ENCODE measurements around the gene ARHGAP28.

The ARHGAP28 gene

GRCh38 chr18:6876641-6877041, 147.1 kb downstream of the ARHGAP28 start:
- no peak overlapping the region for H3K4ac ChIP-seq (ENCODE audit: low read depth, low read length)
- H3K23ac ChIP-seq (ENCODE audit: low read length) = no peak overlapping the region
- peaks cover 5 to 7% of the 10 kb centered on the region in 2 experiments for H3K4me1 ChIP-seq (ENCODE audit: control insufficient read depth in 1 of 2, insufficient read depth in 2 of 2, low read length in 2 of 2)
- H3K18ac ChIP-seq (ENCODE audit: low read length) = no peak overlapping the region
- no peak overlapping the region for H2AK5ac ChIP-seq (ENCODE audit: low read length)
- no peak overlapping the region for H3K4me3 ChIP-seq (ENCODE audit: low read depth, low read length)
- H4K91ac ChIP-seq (ENCODE audit: low read depth, low read length) = no peak overlapping the region
- H3K79me2 ChIP-seq (ENCODE audit: control insufficient read depth, insufficient read depth, low read length, poor library complexity) = no peaks in the 10 kb centered on the region
- no peak overlapping the region for H3K9ac ChIP-seq (ENCODE audit: low read length)
- no peak overlapping the region for H4K12ac ChIP-seq (ENCODE audit: low read depth, low read length)
- no peak overlapping the region for H2BK120ac ChIP-seq (ENCODE audit: insufficient read depth, low read length, poor library complexity)
- H4K8ac ChIP-seq (ENCODE audit: low read depth, low read length) = no peak overlapping the region
- no peak overlapping the region for H3K27ac ChIP-seq (ENCODE audit: low read depth, low read length)
- H2AFZ ChIP-seq (ENCODE audit: insufficient read depth, low read length, poor library complexity) = no peak overlapping the region
- no peaks in the 10 kb centered on the region for H3K27me3 ChIP-seq (ENCODE audit: insufficient read depth, low read length)
- peaks cover 2% of the 10 kb centered on the region for H3K79me1 ChIP-seq (ENCODE audit: low read length)
- H3K9me3 ChIP-seq (ENCODE audit: insufficient read depth, low read depth, low read length) = no peaks in the 10 kb centered on the region
- H3K36me3 ChIP-seq (ENCODE audit: control insufficient read depth in 1 of 2, insufficient read depth in 2 of 2, low read length in 2 of 2) = peaks cover 6 to 8% of the 10 kb centered on the region in 2 experiments
- no peak overlapping the region for H3K14ac ChIP-seq (ENCODE audit: low read length)
- no peak overlapping the region for H2BK12ac ChIP-seq (ENCODE audit: low read length)
- no CpG with 5 or more reads among the region's 2 CpGs for WGBS (ENCODE audit: extremely low coverage, insufficient coverage, insufficient read length)
- no peak for DNase-seq
- H3K4me2 ChIP-seq (ENCODE audit: low read length) = no peak overlapping the region
- no peak overlapping the region for H2BK5ac ChIP-seq (ENCODE audit: low read depth, low read length, poor library complexity)

GRCh38 chr18:6877288-6877687, 147.8 kb downstream of the ARHGAP28 start:
- Histone ChIP-seq H3K27ac (ENCODE audit: low read depth, low read length) (no peak overlapping the region), H4K12ac (ENCODE audit: low read depth, low read length) (no peak overlapping the region), H2AK5ac (ENCODE audit: low read length) (no peak overlapping the region), H3K9me3 (ENCODE audit: insufficient read depth, low read depth, low read length) (no peaks in the 10 kb centered on the region), H2BK5ac (ENCODE audit: low read depth, low read length, poor library complexity) (no peak overlapping the region), H3K14ac (ENCODE audit: low read length) (no peak overlapping the region), H3K4me3 (ENCODE audit: low read depth, low read length) (no peak overlapping the region), H2BK120ac (ENCODE audit: insufficient read depth, low read length, poor library complexity) (no peak overlapping the region), H3K36me3 (ENCODE audit: control insufficient read depth in 1 of 2, insufficient read depth in 2 of 2, low read length in 2 of 2) (peaks cover 4 to 6% of the 10 kb centered on the region in 2 experiments), H3K4me1 (ENCODE audit: control insufficient read depth in 1 of 2, insufficient read depth in 2 of 2, low read length in 2 of 2) (peaks cover 5 to 7% of the 10 kb centered on the region in 2 experiments), H2BK12ac (ENCODE audit: low read length) (no peak overlapping the region), H3K4ac (ENCODE audit: low read depth, low read length) (no peak overlapping the region), H2AFZ (ENCODE audit: insufficient read depth, low read length, poor library complexity) (no peak overlapping the region), H3K79me1 (ENCODE audit: low read length) (peaks cover 2% of the 10 kb centered on the region), H3K4me2 (ENCODE audit: low read length) (no peak overlapping the region), H4K91ac (ENCODE audit: low read depth, low read length) (no peak overlapping the region), H3K18ac (ENCODE audit: low read length) (no peak overlapping the region), H3K23ac (ENCODE audit: low read length) (no peak overlapping the region), H3K9ac (ENCODE audit: low read length) (no peak overlapping the region), H3K79me2 (ENCODE audit: control insufficient read depth, insufficient read depth, low read length, poor library complexity) (no peaks in the 10 kb centered on the region), H3K27me3 (ENCODE audit: insufficient read depth, low read length) (no peaks in the 10 kb centered on the region), H4K8ac (ENCODE audit: low read depth, low read length) (no peak overlapping the region)
- no peak for DNase-seq
- WGBS (ENCODE audit: extremely low coverage, insufficient coverage, insufficient read length) = no CpG with 5 or more reads among the region's 14 CpGs

GRCh38 chr18:6878556-6879297, 149.2 kb downstream of the ARHGAP28 start:
- H3K9me3 ChIP-seq (ENCODE audit: insufficient read depth, low read depth, low read length) = no peaks in the 10 kb centered on the region
- no CpG with 5 or more reads among the region's 11 CpGs for WGBS (ENCODE audit: extremely low coverage, insufficient coverage, insufficient read length)
- H3K23ac ChIP-seq (ENCODE audit: low read length) = no peak overlapping the region
- no peak overlapping the region for H2BK5ac ChIP-seq (ENCODE audit: low read depth, low read length, poor library complexity)
- peaks cover 2% of the 10 kb centered on the region for H3K79me1 ChIP-seq (ENCODE audit: low read length)
- H3K36me3 ChIP-seq (ENCODE audit: control insufficient read depth in 1 of 2, insufficient read depth in 2 of 2, low read length in 2 of 2) = peaks cover 6 to 7% of the 10 kb centered on the region in 2 experiments
- no peak overlapping the region for H4K91ac ChIP-seq (ENCODE audit: low read depth, low read length)
- H3K27ac ChIP-seq (ENCODE audit: low read depth, low read length) = no peak overlapping the region
- H3K27me3 ChIP-seq (ENCODE audit: insufficient read depth, low read length) = no peaks in the 10 kb centered on the region
- H2AK5ac ChIP-seq (ENCODE audit: low read length) = no peak overlapping the region
- no peak overlapping the region for H3K14ac ChIP-seq (ENCODE audit: low read length)
- H3K4me2 ChIP-seq (ENCODE audit: low read length) = no peak overlapping the region
- H4K8ac ChIP-seq (ENCODE audit: low read depth, low read length) = no peak overlapping the region
- no peak overlapping the region for H3K4me3 ChIP-seq (ENCODE audit: low read depth, low read length)
- no peaks in the 10 kb centered on the region for H3K79me2 ChIP-seq (ENCODE audit: control insufficient read depth, insufficient read depth, low read length, poor library complexity)
- DNase-seq = no peak
- H4K12ac ChIP-seq (ENCODE audit: low read depth, low read length) = no peak overlapping the region
- H3K4ac ChIP-seq (ENCODE audit: low read depth, low read length) = no peak overlapping the region
- H3K4me1 ChIP-seq (ENCODE audit: control insufficient read depth in 1 of 2, insufficient read depth in 2 of 2, low read length in 2 of 2) = peaks cover 5 to 7% of the 10 kb centered on the region in 2 experiments
- no peak overlapping the region for H3K18ac ChIP-seq (ENCODE audit: low read length)
- H2BK12ac ChIP-seq (ENCODE audit: low read length) = no peak overlapping the region
- H3K9ac ChIP-seq (ENCODE audit: low read length) = no peak overlapping the region
- no peak overlapping the region for H2BK120ac ChIP-seq (ENCODE audit: insufficient read depth, low read length, poor library complexity)
- no peak overlapping the region for H2AFZ ChIP-seq (ENCODE audit: insufficient read depth, low read length, poor library complexity)

GRCh38 chr18:6879508-6880195, 150.1 kb downstream of the ARHGAP28 start:
- Histone ChIP-seq H3K14ac (ENCODE audit: low read length) (no peak overlapping the region), H2AFZ (ENCODE audit: insufficient read depth, low read length, poor library complexity) (no peak overlapping the region), H2AK5ac (ENCODE audit: low read length) (no peak overlapping the region), H3K4me1 (ENCODE audit: control insufficient read depth in 1 of 2, insufficient read depth in 2 of 2, low read length in 2 of 2) (peaks cover 5 to 8% of the 10 kb centered on the region in 2 experiments), H3K79me2 (ENCODE audit: control insufficient read depth, insufficient read depth, low read length, poor library complexity) (no peaks in the 10 kb centered on the region), H3K23ac (ENCODE audit: low read length) (no peak overlapping the region), H3K9me3 (ENCODE audit: insufficient read depth, low read depth, low read length) (no peaks in the 10 kb centered on the region), H3K4me3 (ENCODE audit: low read depth, low read length) (no peak overlapping the region), H3K27ac (ENCODE audit: low read depth, low read length) (no peak overlapping the region), H3K18ac (ENCODE audit: low read length) (no peak overlapping the region), H3K27me3 (ENCODE audit: insufficient read depth, low read length) (no peaks in the 10 kb centered on the region), H4K8ac (ENCODE audit: low read depth, low read length) (no peak overlapping the region), H3K36me3 (ENCODE audit: control insufficient read depth in 1 of 2, insufficient read depth in 2 of 2, low read length in 2 of 2) (peaks cover 7 to 8% of the 10 kb centered on the region in 2 experiments), H3K79me1 (ENCODE audit: low read length) (peaks cover 2% of the 10 kb centered on the region), H3K4me2 (ENCODE audit: low read length) (no peak overlapping the region), H3K9ac (ENCODE audit: low read length) (no peak overlapping the region), H2BK120ac (ENCODE audit: insufficient read depth, low read length, poor library complexity) (no peak overlapping the region), H2BK5ac (ENCODE audit: low read depth, low read length, poor library complexity) (no peak overlapping the region), H2BK12ac (ENCODE audit: low read length) (no peak overlapping the region), H4K12ac (ENCODE audit: low read depth, low read length) (no peak overlapping the region), H3K4ac (ENCODE audit: low read depth, low read length) (no peak overlapping the region), H4K91ac (ENCODE audit: low read depth, low read length) (no peak overlapping the region)
- DNase-seq = peak in 1 of 2 donors; percentile 15
- no CpG with 5 or more reads among the region's 14 CpGs for WGBS (ENCODE audit: extremely low coverage, insufficient coverage, insufficient read length)

Measured in trophoblast cell (in vitro differentiated cells and primary cell).